SK-N-MC (cell line): ENCODE data around the gene TOM1.

ENCODE experiments used
- EZH2 ChIP-seq: fragments of 200-600 bp; sonication (generic); IDR thresholded peaks from one replicate; pipeline ENCODE4 v1.6.1; 2017; ENCODE audit warnings: antibody characterized with exemption
- FOXP2 ChIP-seq: optimal IDR thresholded peaks from 2 replicates; pipeline ENCODE3; 2011; ENCODE audit warnings: mild to moderate bottlenecking, moderate library complexity; ENCODE audit not compliant: insufficient read depth; ENCODE audit errors: extremely low read length, control extremely low read depth
- POLR2AphosphoS5 ChIP-seq: IDR thresholded peaks from 2 replicates; pipeline ENCODE4 v1.6.1; 2012; ENCODE audit warnings: mild to moderate bottlenecking, low read depth, low read length, borderline replicate concordance

GRCh38 chr22:35326854-35327562, 27.3 kb downstream of the TOM1 start:
- TF ChIP-seq POLR2AphosphoS5, result no peak
- TF ChIP-seq EZH2, result no peak
- no peak for TF ChIP-seq FOXP2
